Transverse colon (tissue), 4 donors: ENCODE results near the gene TTC28. TPM values are rescaled to one million over a fixed set of nuclear protein-coding genes. Genes with fewer than 3 reads are reported as not detected.

Source experiments
- DNase-seq: peaks from one replicate; pipeline ENCODE4 v3.0.0-alpha.2; 2019
- H3K27ac ChIP-seq, 4 donors: fragments of 200-600 bp; sonication (generic); 2 replicates each; pipeline ENCODE4 v1.5.1; 2016 to 2018; ENCODE audit warnings: inconsistent platforms in 4 of 4
- H3K27me3 ChIP-seq: fragments of 200-600 bp; sonication (generic); 2 replicates; pipeline ENCODE4 v1.5.1; 2017; ENCODE audit warnings: inconsistent platforms
- H3K36me3 ChIP-seq, 4 donors: fragments of 200-600 bp; sonication (generic); 2 replicates each; pipeline ENCODE4 v1.5.1; 2017 to 2019; ENCODE audit warnings: inconsistent platforms in 4 of 4
- H3K4me1 ChIP-seq, 4 donors: fragments of 200-600 bp; sonication (generic); 2 replicates each; pipeline ENCODE4 v1.5.1; 2017 to 2020; ENCODE audit warnings: inconsistent platforms in 4 of 4
- H3K4me3 ChIP-seq, 4 donors: fragments of 200-600 bp; sonication (generic); 1 replicate in 1 of 4; 2 replicates in 3 of 4; pipeline versions ENCODE4 v1.5.1 to v1.6.1; 2017 to 2019; ENCODE audit warnings: inconsistent platforms in 4 of 4
- H3K9me3 ChIP-seq, 2 donors: fragments of 200-600 bp; sonication (generic); 2 replicates each; pipeline ENCODE4 v1.5.1; 2017 to 2019; ENCODE audit warnings: inconsistent platforms in 2 of 2
- CTCF ChIP-seq, 5 experiments: fragments of 200-600 bp in 3 of 5; fragments of 450-650 bp in 2 of 5; sonication (generic) in 3 of 5; IDR thresholded peaks; 1 replicate in 2 of 5; 2 replicates in 3 of 5; pipeline ENCODE4 v1.5.1; 2016 to 2017; ENCODE audit warnings: antibody characterized with exemption in 5 of 5, inconsistent platforms in 3 of 5, mild to moderate bottlenecking in 2 of 5, moderate library complexity in 1 of 5
- EP300 ChIP-seq: sonication (generic); formaldehyde crosslinking; IDR thresholded peaks from one replicate; pipeline ENCODE4 v1.6.1; 2017; ENCODE audit warnings: antibody characterized with exemption, low read depth
- POLR2A ChIP-seq: fragments of 450-650 bp; IDR thresholded peaks from one replicate; pipeline ENCODE4 v1.6.1; 2016; ENCODE audit warnings: antibody characterized with exemption, mild to moderate bottlenecking, moderate library complexity
- POLR2AphosphoS5 ChIP-seq, 3 donors: sonication (generic); formaldehyde crosslinking; IDR thresholded peaks; one replicate each; pipeline ENCODE4 v1.6.1; 2016; ENCODE audit warnings: antibody characterized with exemption in 3 of 3
- WGBS, 2 donors: methylation state at CpG; one replicate each; pipeline ENCODE4 v1.1.5; 2018; ENCODE audit warnings: low coverage in 1 of 2; 5-methylcytosine and 5-hydroxymethylcytosine counted together
- in situ Hi-C, 4 donors: fragments of 200-750 bp; cut with MboI; loops; one replicate each; pipeline versions ENCODE4 v1.15.0 to v1.15.1; 2017; ENCODE audit warnings: low sequenced_read_pairs in 3 of 4, low pct_ligation_motif_present in 1 of 4, low pct_unique_long_range_greater_than_20kb in 1 of 4
- intact Hi-C: fragments of 100-400 bp; cut with DNase I; formaldehyde crosslinking; loops from one replicate; pipeline ENCODE4 v1.15.1; 2023; ENCODE audit warnings: low total_unique reads
- total RNA-seq, 4 donors: library from RNA; depleted of rRNA; stranded (reverse); fragments of >200 nt; gene quantifications; one replicate each; pipeline ENCODE4 v1.1.0, GENCODE V29; 2016

Gene TTC28
- total RNA-seq, 4 donors from 2014 or later: 7.6 to 84.2 (median 12.4) TPM

- Histone ChIP-seq H3K4me1 (peaks cover 0 to 6% (median 0%) of the 10 kb centered on the region in 4 donors), H3K27ac (no peak overlapping the region), H3K9me3 (no peaks in the 10 kb centered on the region), H3K36me3 (no peaks in the 10 kb centered on the region), H3K27me3 (no peaks in the 10 kb centered on the region), H3K4me3 (no peak overlapping the region)
- TF ChIP-seq POLR2AphosphoS5 (IDR thresholded peaks at IDR 0.05): no peak
- no peak for TF ChIP-seq CTCF (IDR thresholded peaks at IDR 0.05)
- no peak for TF ChIP-seq EP300
- TF ChIP-seq POLR2A: no peak
- intact Hi-C loops (no loop called here), in situ Hi-C loops (no loop called here)
- 76 to 94% methylated on average over 2 of the region's 2 CpGs for WGBS, 2 donors
- DNase-seq: no peak
Measured at GRCh38 chr22:28125799-28126198, 553.8 kb downstream of the TTC28 start.

GRCh38 chr22:28123989-28124766 lies 555.5 kb downstream of the TTC28 start:
- Histone ChIP-seq H3K36me3 (no peaks in the 10 kb centered on the region), H3K4me3 (no peak overlapping the region), H3K27ac (no peak overlapping the region), H3K27me3 (no peaks in the 10 kb centered on the region), H3K9me3 (no peaks in the 10 kb centered on the region), H3K4me1 (peaks cover 0 to 6% (median 0%) of the 10 kb centered on the region in 4 donors)
- in situ Hi-C loops: no loop called here
- TF ChIP-seq POLR2AphosphoS5 (IDR thresholded peaks at IDR 0.05): no peak
- TF ChIP-seq POLR2A: no peak
- no peak for TF ChIP-seq CTCF (IDR thresholded peaks at IDR 0.05)
- TF ChIP-seq EP300: no peak
- WGBS, 2 donors: 83 to 90% methylated on average over 1 of the region's 1 CpG
- intact Hi-C loops: no loop called here
- DNase-seq: no peak

- no peaks in the 10 kb centered on the region for H3K9me3 ChIP-seq
- H3K4me3 ChIP-seq: no peak overlapping the region
- H3K27me3 ChIP-seq: no peaks in the 10 kb centered on the region
- no peaks in the 10 kb centered on the region for H3K36me3 ChIP-seq
- intact Hi-C loops (no loop called here), in situ Hi-C loops (no loop called here)
- no peak overlapping the region for H3K27ac ChIP-seq
- 33 to 50% methylated on average over 2 to 3 of the region's 3 CpGs for WGBS, 2 donors
- peaks cover 0 to 6% (median 2%) of the 10 kb centered on the region in 4 donors for H3K4me1 ChIP-seq
- no peak for TF ChIP-seq EP300
- no peak for DNase-seq
Measured at GRCh38 chr22:28120691-28121592, 558.7 kb downstream of the TTC28 start.

- H3K36me3 ChIP-seq: no peaks in the 10 kb centered on the region
- peaks cover 0 to 6% (median 2%) of the 10 kb centered on the region in 4 donors for H3K4me1 ChIP-seq
- intact Hi-C loops: no loop called here
- in situ Hi-C loops: no loop called here
- H3K27me3 ChIP-seq: no peaks in the 10 kb centered on the region
- no peak overlapping the region for H3K4me3 ChIP-seq
- DNase-seq: no peak
- TF ChIP-seq CTCF (IDR thresholded peaks at IDR 0.05) (no peak), POLR2A (no peak)
- no peak overlapping the region for H3K27ac ChIP-seq
- H3K9me3 ChIP-seq: no peaks in the 10 kb centered on the region
- WGBS, 2 donors: 65 to 78% methylated on average over 2 of the region's 2 CpGs
Measured at GRCh38 chr22:28118957-28119631, 560.5 kb downstream of the TTC28 start.
